PC-9 (cell line): ENCODE measurements around the gene LAMC2.

ENCODE experiments used
- EZH2 ChIP-seq: fragments of 200-600 bp; sonication (generic); IDR thresholded peaks from 2 replicates; pipeline ENCODE4 v1.8.0; 2017; ENCODE audit warnings: antibody characterized with exemption, low read depth
- TF ChIP-seq, protein P1 (sequence below): fragments of 200-600 bp; sonication (generic); conservative IDR thresholded peaks from 2 replicates; pipeline ENCODE4 v1.6.1; 2017; ENCODE audit warnings: mixed run types, antibody characterized with exemption, mild to moderate bottlenecking, moderate library complexity

GRCh38 chr1:183166454-183166853 lies 19.6 kb upstream of the LAMC2 start:
- TF ChIP-seq, protein P1, sequence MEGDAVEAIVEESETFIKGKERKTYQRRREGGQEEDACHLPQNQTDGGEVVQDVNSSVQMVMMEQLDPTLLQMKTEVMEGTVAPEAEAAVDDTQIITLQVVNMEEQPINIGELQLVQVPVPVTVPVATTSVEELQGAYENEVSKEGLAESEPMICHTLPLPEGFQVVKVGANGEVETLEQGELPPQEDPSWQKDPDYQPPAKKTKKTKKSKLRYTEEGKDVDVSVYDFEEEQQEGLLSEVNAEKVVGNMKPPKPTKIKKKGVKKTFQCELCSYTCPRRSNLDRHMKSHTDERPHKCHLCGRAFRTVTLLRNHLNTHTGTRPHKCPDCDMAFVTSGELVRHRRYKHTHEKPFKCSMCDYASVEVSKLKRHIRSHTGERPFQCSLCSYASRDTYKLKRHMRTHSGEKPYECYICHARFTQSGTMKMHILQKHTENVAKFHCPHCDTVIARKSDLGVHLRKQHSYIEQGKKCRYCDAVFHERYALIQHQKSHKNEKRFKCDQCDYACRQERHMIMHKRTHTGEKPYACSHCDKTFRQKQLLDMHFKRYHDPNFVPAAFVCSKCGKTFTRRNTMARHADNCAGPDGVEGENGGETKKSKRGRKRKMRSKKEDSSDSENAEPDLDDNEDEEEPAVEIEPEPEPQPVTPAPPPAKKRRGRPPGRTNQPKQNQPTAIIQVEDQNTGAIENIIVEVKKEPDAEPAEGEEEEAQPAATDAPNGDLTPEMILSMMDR: no peak
- no peak for TF ChIP-seq EZH2
